GM19328 (cell line): ENCODE results near the gene ANO3.

ENCODE experiments used
- ATAC-seq: cut with Tn5 transposase; IDR thresholded peaks from one replicate; pipeline ENCODE4 v1.9.1; 2021; ENCODE audit warnings: mild to moderate bottlenecking, moderate library complexity; ENCODE audit not compliant: unreplicated experiment

ANO3 gene

DNA sequence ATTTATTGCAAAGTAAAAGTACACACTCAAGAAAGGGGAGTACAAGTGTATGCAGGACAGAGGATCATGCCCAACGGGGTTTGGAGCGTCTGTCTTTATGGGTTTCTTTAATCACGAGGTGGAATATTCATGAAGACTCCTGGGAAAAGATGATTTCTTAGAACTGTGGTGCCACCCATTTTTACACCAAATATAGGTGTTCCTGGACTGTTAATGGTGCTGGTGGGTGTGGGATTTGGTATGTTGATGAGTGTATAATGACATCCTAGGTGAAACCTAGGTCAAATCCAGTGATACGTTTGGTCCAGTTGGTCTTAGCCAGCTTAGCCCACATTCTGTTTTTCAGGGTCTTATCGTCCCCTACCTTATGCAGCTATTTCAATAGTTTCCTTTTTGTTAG, 21.1 kb downstream of the ANO3 start:
- ATAC-seq: no peak

DNA sequence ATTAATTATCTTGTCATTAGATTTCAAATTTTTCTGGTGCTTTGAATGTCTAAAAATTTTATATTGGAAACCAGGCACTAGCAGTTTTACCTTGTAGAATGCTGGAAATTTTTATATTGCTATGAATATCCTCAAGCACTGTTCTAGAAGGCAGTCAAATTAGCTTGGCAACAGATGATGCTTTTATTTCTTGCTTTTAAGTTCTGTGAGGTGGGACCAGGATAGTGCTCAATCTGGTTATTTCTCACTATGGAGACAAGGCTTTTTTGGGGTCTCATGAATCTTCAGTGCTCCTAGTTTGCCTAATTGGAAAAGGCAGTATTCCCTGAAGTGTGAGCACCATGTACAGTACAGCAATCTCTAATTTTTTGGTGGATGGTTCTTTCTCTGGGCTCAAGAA, 27.1 kb downstream of the ANO3 start:
- ATAC-seq: no peak

DNA sequence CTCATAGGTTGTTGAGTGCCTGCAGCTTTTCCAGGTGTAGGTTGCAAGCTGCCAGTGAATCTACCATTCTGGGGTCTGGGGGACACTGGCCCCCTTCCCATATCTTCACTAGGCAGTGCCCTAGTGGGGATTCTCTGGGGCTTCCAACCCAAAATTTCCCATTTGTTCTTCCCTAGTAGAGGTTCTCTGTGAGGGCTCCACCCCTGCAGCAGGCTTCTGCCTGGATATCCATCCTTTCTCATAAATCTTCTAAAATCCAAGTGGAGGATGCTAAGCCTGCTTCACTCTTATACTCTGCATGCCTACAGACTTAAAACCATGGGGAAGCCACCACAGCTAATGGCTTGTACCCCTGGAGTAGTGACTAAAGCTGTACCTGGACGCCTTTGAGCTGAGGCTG, 33.4 kb downstream of the ANO3 start:
- no peak for ATAC-seq

DNA sequence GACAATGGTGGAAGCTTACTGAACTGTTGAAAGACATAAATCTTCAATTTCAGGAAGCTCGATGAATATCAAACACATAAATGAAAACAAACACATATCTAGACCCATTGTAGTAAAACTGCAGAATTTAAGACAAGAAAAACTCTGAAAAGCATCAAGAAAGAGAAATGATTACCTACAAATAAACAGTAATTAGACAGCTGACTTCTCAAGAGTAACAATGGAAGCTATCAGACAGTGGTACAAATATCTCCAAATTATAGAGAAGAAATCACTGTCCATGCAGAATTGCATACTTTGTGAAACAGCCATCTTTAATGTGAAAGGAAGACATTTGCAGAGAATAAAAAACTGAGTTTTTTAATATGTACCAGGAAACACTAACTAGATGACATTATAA, 45.7 kb downstream of the ANO3 start:
- no peak for ATAC-seq

- ATAC-seq: no peak
Measured at GRCh38 chr11:26399336-26399735, 67.4 kb downstream of the ANO3 start.

- no peak for ATAC-seq
Measured at GRCh38 chr11:26410706-26411366, 78.9 kb downstream of the ANO3 start.

- ATAC-seq: no peak
Measured at GRCh38 chr11:26412955-26413354, 81.0 kb downstream of the ANO3 start.

DNA sequence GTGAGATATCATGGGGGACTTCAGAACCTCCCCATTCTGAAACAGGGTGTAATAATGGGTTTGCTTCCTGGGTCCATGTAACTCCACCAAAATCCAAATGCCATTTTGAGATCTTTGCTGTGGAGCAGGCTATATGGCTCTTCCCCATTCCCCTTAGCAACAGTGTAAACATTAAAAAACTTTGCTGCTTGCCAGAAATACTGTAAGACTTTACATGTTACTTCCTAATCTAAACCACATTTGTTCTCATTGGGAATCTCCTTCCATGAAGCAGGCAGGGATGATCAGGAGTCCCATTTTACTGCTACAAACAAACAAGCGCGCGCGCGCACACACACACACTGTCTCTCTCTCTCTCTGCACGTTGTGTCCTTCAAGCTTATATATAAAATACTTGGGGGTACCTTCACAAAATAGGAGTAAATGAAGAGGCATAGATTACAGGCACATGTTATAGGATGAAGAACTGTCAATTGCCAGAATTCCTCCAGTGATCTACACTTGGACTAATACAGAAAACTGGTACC, 86.5 kb downstream of the ANO3 start:
- ATAC-seq: no peak

DNA sequence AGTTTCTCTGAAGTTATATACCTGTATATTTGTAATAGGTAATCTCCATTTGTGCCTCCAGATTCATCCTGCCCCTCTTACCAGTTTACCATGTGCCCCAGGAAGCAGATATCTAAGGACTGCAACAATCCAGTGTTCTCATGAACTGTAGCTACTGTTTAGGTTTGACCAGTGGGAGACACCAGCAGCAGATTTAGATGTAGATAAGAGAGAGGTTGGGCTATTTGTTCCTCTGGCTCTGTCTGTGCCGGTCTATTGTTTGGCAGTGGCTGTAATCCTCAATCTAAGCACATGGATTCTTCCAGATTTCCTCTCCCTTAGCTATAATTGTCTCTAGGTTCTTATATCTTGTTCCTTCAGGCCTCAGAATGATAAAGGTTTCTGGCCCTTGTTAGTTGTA, 88.4 kb downstream of the ANO3 start:
- ATAC-seq: no peak

GRCh38 chr11:26424255-26424654, 92.3 kb downstream of the ANO3 start:
- no peak for ATAC-seq

DNA sequence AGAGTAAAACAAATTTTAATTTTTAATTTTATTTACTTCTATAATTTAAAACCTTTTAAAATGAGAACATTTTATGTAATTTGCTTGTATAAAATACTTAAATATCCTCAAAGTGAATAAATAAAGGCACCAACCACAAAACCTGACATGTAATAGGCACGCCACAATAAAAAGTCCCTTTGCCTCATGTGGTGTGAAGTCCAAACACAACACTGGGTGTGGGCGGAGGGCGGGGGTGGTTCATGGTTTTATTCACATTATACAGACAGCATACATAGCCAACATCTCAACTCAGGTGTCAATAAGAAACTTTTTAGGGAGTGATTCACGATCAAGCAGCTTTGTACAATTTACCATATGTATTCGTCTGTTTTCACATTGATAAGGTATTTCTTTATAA, 107.9 kb downstream of the ANO3 start:
- no peak for ATAC-seq

DNA sequence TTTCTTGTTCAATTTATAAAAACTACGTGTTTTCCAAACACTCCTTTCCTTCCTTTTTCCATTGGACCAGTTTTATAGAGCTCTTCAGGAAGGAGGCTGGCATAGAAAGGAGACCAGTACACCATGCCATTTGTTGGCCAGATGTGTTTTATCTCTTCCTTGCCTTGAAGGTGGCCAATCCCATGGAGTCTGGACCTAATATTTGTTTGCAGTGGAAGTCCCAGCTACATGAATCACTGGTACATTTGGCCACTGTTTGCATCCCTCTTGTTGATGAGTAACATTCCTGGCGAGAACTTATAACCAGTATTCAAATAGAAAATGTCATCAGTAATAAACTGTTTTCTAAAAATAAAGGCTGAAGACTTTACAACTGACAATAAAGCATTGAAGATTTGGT, 110.2 kb downstream of the ANO3 start:
- ATAC-seq: no peak

GRCh38 chr11:26443617-26444016, 111.7 kb downstream of the ANO3 start:
- ATAC-seq: no peak

DNA sequence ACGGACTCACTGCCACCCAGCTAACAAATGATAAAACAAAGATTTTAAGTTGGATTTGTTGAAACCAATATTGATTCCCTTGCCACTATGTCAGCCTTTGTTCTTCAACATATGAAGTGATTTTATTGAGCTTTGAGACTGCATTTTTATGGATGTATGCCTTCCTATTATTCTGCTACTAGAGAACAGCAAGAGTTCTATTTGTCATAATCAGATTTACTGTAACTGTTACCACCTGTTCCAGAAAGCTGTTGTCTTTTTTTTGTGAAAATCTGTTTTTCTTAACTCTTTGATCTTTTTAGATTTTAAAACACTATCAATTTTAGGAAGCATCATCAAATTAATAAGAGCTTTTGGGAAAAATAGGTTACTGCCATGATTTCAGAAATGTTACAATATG, 125.7 kb downstream of the ANO3 start:
- no peak for ATAC-seq

- ATAC-seq: no peak
Measured at GRCh38 chr11:26465274-26465673, 133.3 kb downstream of the ANO3 start.

DNA sequence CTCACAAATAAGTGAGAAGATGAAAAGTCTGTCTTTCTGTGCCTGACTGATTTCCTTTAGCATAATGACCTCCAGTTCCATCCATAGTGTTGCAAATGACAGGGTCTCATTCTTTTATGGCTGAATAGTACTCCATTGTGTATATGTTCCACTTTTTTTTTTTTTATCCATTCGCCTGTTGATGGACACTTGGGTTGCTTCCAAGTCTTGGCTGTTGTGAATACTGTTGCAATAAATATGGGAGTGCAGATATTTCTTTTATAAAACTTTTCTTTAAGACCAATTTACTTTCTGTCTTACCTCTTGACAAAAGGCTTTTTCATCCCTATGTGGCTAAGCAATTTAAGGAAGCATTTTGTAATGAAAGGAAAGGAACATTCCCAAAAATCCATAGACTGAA, 135.6 kb downstream of the ANO3 start:
- no peak for ATAC-seq

DNA sequence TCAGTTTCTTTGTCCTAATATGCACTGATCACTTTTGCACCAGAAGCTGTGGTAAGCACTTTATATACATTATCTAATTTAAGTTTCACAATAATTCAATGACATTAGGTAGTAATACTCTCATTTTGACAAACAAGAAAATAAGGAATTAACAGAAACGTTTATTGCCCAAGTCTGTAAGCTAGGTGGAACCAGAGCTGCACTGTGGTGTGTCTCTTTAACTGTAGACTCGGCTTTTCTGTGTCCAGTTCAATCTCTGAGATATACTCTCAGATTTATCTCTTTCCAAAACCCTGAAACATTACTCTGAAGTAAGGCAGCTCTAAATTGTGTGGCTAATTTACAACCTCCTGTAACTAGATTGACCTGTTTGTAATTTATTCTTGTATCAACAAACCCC, 139.1 kb downstream of the ANO3 start:
- no peak for ATAC-seq

GRCh38 chr11:26473216-26474194, 141.6 kb downstream of the ANO3 start:
- ATAC-seq: no peak

DNA sequence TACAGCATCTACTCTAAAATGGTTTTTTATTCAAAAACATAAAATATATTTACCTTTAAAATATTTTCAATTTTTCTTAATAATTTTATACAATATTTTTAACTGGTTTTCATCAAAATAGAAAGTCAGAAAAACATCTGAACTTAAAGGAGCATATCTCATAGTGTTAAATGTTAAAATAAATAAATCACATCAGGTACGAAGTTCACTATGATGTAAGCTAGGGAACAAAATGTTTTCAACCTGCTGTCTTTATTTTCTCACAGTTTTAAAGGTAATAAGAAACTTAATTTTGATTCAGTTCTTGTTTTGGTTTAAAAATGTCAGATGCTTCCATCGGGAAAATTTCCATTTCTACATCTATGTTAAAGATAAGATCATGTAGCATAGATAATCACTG, 142.5 kb downstream of the ANO3 start:
- ATAC-seq: no peak

GRCh38 chr11:26477396-26477795, 145.5 kb downstream of the ANO3 start:
- ATAC-seq: no peak

GRCh38 chr11:26478710-26479109, 146.8 kb downstream of the ANO3 start:
- no peak for ATAC-seq

GRCh38 chr11:26480041-26480440, 148.1 kb downstream of the ANO3 start:
- ATAC-seq: no peak
